Type B pancreatic cell (in vitro differentiated cells): ENCODE results near the gene SDHAF3. TPM values are rescaled to one million over a fixed set of nuclear protein-coding genes. Genes with fewer than 3 reads are reported as not detected.

Experiments used
- DNase-seq: peaks from one replicate; pipeline ENCODE4 v3.0.0; 2021; ENCODE audit warnings: mixed read lengths; ENCODE audit not compliant: unreplicated experiment; ENCODE audit errors: extremely low spot score
- H3K27ac Mint-ChIP-seq: 2 replicates; pipeline ENCODE4 v1.8.0; 2021; ENCODE audit warnings: mild to moderate bottlenecking, mixed read lengths
- H3K27me3 Mint-ChIP-seq: 2 replicates; pipeline ENCODE4 v1.8.0; 2021; ENCODE audit warnings: mixed read lengths
- H3K36me3 Mint-ChIP-seq: 2 replicates; pipeline ENCODE4 v1.8.0; 2021; ENCODE audit warnings: mixed read lengths
- H3K4me1 Mint-ChIP-seq: one replicate; pipeline ENCODE4 v1.8.0; 2021; ENCODE audit warnings: mixed read lengths; ENCODE audit not compliant: unreplicated experiment
- H3K4me3 Mint-ChIP-seq: 2 replicates; pipeline ENCODE4 v1.8.0; 2021; ENCODE audit warnings: mild to moderate bottlenecking, mixed read lengths
- H3K9me3 Mint-ChIP-seq: 2 replicates; pipeline ENCODE4 v1.8.0; 2021; ENCODE audit warnings: mixed read lengths
- CTCF ChIP-seq: fragments of 200-600 bp; sonication (generic); conservative IDR thresholded peaks from 2 replicates; pipeline ENCODE4 v1.5.0; 2021; ENCODE audit warnings: antibody characterized with exemption, mild to moderate bottlenecking
- total RNA-seq: library from RNA; stranded (reverse); gene quantifications from 2 replicates; pipeline ENCODE4 v1.2.1, GENCODE V29; 2021; ENCODE audit warnings: low replicate concordance

The SDHAF3 gene
- total RNA-seq, 1 donor from 2014 or later = 18.3 TPM

- H3K27ac Mint-ChIP-seq = no peak overlapping the region
- H3K9me3 Mint-ChIP-seq = no peaks in the 10 kb centered on the region
- H3K27me3 Mint-ChIP-seq = peaks cover 2% of the 10 kb centered on the region
- H3K4me3 Mint-ChIP-seq = no peak overlapping the region
- H3K36me3 Mint-ChIP-seq = no peaks in the 10 kb centered on the region
- no peak for TF ChIP-seq CTCF
- H3K4me1 Mint-ChIP-seq = no peaks in the 10 kb centered on the region
- no peak for DNase-seq
Measured at GRCh38 chr7:97204821-97205220, 87.3 kb downstream of the SDHAF3 start.

DNA sequence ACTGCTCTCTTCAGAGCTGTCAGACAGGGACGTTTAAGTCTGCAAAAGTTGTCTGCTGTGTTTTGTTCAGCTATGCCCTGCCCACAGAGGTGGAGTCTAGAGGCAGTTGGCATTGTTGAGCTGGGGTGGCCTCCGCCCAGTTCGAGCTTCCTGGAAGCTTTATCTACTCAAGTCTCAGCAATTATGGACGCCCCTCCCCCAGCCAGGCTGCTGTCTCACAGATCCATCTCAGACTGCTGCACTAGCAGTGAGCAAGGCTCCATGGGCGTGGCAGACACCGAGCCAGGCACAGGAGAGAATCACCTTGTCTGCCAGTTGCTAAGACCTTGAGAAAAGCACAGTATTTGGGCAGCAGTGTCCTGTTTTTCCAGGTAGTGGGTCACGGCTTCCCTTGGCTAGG, 98.1 kb downstream of the SDHAF3 start:
- H3K36me3 Mint-ChIP-seq = no peaks in the 10 kb centered on the region
- H3K4me3 Mint-ChIP-seq = no peak overlapping the region
- H3K27me3 Mint-ChIP-seq = peaks cover 6% of the 10 kb centered on the region
- TF ChIP-seq CTCF = no peak
- H3K9me3 Mint-ChIP-seq = no peaks in the 10 kb centered on the region
- no peak for DNase-seq
- no peaks in the 10 kb centered on the region for H3K4me1 Mint-ChIP-seq
- H3K27ac Mint-ChIP-seq = no peak overlapping the region

GRCh38 chr7:97218767-97219166, 101.3 kb downstream of the SDHAF3 start:
- Mint-ChIP-seq H3K27ac (no peak overlapping the region), H3K36me3 (no peaks in the 10 kb centered on the region), H3K9me3 (no peaks in the 10 kb centered on the region), H3K27me3 (peaks cover 5% of the 10 kb centered on the region), H3K4me1 (no peaks in the 10 kb centered on the region), H3K4me3 (no peak overlapping the region)
- no peak for TF ChIP-seq CTCF
- no peak for DNase-seq

DNA sequence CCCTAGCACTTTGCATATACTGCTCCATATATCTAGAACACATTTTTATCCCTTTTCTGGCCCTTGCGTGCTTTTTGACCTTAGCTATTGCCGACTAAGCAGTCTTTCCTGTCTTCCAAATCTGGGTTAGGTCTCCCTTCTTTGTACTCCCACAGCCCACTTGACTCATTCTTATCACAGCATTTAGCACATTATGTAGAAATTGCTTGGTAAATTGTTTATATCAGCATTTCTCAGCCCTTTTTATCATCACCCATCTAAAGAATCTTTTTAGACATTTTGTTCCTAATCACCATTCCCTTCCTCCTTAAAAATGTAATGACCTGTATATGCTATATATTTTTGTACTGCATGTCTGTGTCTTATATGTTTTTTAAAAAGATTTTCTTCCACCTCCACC, 101.7 kb downstream of the SDHAF3 start:
- no peak for DNase-seq
- no peak for TF ChIP-seq CTCF
- no peak overlapping the region for H3K27ac Mint-ChIP-seq

DNA sequence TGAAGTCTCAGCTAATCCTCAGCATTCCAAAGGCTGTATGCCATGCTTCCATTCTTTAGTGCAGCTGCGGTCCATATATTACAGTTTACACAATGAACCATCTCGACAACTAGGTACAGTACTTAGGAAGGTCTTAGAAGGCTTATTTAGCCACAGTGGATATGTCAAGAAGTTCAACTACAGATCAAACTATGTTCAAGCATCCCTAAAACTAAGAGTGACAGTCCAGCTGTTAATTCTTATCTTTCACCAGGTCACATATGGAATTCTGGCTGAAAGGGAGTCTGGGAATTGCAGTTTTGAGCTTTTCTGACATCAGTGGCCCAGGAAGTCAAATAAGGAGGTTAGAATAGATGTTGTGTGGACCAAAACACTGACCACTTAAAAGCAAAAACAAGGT, 106.8 kb downstream of the SDHAF3 start:
- H3K27ac Mint-ChIP-seq = no peak overlapping the region
- H3K27me3 Mint-ChIP-seq = peaks cover 3% of the 10 kb centered on the region
- no peaks in the 10 kb centered on the region for H3K9me3 Mint-ChIP-seq

More for the DNA sequence above, 101.7 kb downstream of the SDHAF3 start:
- Mint-ChIP-seq H3K4me3 (no peak overlapping the region), H3K27me3 (peaks cover 3% of the 10 kb centered on the region), H3K4me1 (no peaks in the 10 kb centered on the region), H3K9me3 (no peaks in the 10 kb centered on the region), H3K36me3 (no peaks in the 10 kb centered on the region)

More for the DNA sequence above, 106.8 kb downstream of the SDHAF3 start:
- DNase-seq = no peak
- Mint-ChIP-seq H3K4me1 (no peaks in the 10 kb centered on the region), H3K4me3 (no peak overlapping the region), H3K36me3 (no peaks in the 10 kb centered on the region)
- TF ChIP-seq CTCF = no peak
